MM.1S (cell line): Measurements from ENCODE around the gene ODC1.

Source experiments
- EZH2 ChIP-seq: fragments of 300-600 bp; sonication (generic); optimal IDR thresholded peaks from 2 replicates; pipeline ENCODE3; 2017; ENCODE audit warnings: low read depth, mild to moderate bottlenecking, antibody characterized with exemption, low read length, mixed read lengths
- EZH2phosphoT487 ChIP-seq: fragments of 300-600 bp; sonication (generic); IDR thresholded peaks from 2 replicates; pipeline ENCODE4 v1.6.1; 2018; ENCODE audit warnings: antibody characterized with exemption, low read length
- TF ChIP-seq, protein P1 (sequence below): fragments of 300-600 bp; sonication (generic); IDR thresholded peaks from 2 replicates; pipeline ENCODE4 v1.5.1; 2016; ENCODE audit warnings: antibody characterized with exemption, low read length, mixed read lengths

DNA sequence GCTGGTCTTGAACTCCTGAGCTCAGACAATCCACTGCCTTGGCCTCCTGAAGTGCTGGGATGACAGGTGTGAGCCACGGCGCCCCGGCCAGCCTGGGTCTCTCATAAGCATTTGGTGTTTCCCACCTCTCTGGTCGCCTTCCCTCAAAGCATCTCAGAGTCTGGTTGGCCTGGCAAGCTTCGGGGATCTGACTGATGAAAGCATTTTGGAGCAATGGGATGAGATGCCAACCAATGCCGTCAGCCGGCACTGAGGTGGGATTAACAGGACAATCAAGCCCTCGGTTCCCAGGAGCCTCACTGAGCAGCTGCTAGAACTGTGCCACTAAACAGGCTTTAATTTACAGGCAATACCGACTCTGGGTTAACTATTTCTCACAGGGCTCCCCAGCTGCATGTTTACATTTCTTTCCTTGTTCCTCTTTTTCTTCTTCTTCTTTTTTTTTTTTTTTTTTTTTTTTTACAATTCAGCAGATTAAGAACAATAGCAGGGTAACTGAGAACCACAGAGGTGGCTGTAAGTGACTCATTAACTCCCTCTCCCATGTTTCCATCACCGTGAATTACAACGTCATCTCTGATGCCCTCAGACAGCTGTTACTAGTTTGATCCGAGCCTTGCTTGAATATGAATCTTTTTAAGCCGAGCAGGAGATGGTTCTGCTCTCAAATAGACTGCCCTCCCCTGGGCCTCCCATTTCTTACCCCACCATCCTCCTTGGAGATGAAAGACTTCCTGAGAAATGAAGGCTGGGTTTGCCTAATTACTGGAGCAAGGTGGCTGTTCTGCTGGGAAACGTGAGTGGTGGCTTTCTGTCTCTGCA, 37.9 kb downstream of the ODC1 start:
- TF ChIP-seq EZH2phosphoT487 (no peak), EZH2 (no peak)
- TF ChIP-seq, protein P1, sequence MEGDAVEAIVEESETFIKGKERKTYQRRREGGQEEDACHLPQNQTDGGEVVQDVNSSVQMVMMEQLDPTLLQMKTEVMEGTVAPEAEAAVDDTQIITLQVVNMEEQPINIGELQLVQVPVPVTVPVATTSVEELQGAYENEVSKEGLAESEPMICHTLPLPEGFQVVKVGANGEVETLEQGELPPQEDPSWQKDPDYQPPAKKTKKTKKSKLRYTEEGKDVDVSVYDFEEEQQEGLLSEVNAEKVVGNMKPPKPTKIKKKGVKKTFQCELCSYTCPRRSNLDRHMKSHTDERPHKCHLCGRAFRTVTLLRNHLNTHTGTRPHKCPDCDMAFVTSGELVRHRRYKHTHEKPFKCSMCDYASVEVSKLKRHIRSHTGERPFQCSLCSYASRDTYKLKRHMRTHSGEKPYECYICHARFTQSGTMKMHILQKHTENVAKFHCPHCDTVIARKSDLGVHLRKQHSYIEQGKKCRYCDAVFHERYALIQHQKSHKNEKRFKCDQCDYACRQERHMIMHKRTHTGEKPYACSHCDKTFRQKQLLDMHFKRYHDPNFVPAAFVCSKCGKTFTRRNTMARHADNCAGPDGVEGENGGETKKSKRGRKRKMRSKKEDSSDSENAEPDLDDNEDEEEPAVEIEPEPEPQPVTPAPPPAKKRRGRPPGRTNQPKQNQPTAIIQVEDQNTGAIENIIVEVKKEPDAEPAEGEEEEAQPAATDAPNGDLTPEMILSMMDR, result no peak
